IPS-NIHi7 (cell line): ENCODE measurements around the gene TMEM91.

Source experiments
- DNase-seq: peaks from one replicate; pipeline ENCODE4 v3.0.0; 2012; ENCODE audit warnings: mixed read lengths; ENCODE audit errors: extremely low spot score

TMEM91 gene

GRCh38 chr19:41431426-41432386 is 55.4 kb downstream of the TMEM91 start:
- DNase-seq, result no peak

- no peak for DNase-seq
Measured at GRCh38 chr19:41433171-41433570, 56.8 kb downstream of the TMEM91 start.
